Tongue (tissue), 2 donors: ENCODE data around the gene CHTOP. TPM values are rescaled to one million over a fixed set of nuclear protein-coding genes. Genes with fewer than 3 reads are reported as not detected.
A peak's percentile ranks its signal among the peaks of the same experiment; 100 is the strongest.
"Not testable (repeated sequence)": the region's sequence is repeated elsewhere in the genome, so short reads cannot be mapped to it uniquely, and the experiment has no call there.

Experiments
- DNase-seq: peaks from one replicate; pipeline ENCODE4 v3.0.0-alpha.2; 2015
- total RNA-seq: library from RNA; depleted of rRNA; stranded (reverse); fragments of >200 nt; gene quantifications from one replicate; pipeline ENCODE4 v1.2.3, GENCODE V29; 2014

CHTOP gene
- total RNA-seq, result 71.8 TPM

- peak; percentile 99 for DNase-seq
Measured at GRCh38 chr1:153633754-153634665, at the start of gene CHTOP. TSS of gene CHTOP (plus strand) at chr1:153634066. CDS start at chr1:153636589, 2,523 bp downstream.

GRCh38 chr1:153585006-153585405, 48.9 kb upstream of the CHTOP start:
- no peak for DNase-seq

- no peak for DNase-seq
Measured at GRCh38 chr1:153586347-153586746, 47.5 kb upstream of the CHTOP start.

- no peak for DNase-seq
Measured at GRCh38 chr1:153587314-153587713, 46.6 kb upstream of the CHTOP start.

GRCh38 chr1:153588033-153588432, 45.8 kb upstream of the CHTOP start:
- not testable (repeated sequence) for DNase-seq

GRCh38 chr1:153588482-153588881, 45.4 kb upstream of the CHTOP start:
- DNase-seq, result no peak

- DNase-seq, result no peak
Measured at GRCh38 chr1:153592748-153593147, 41.1 kb upstream of the CHTOP start.

- no peak for DNase-seq
Measured at GRCh38 chr1:153597206-153597605, 36.7 kb upstream of the CHTOP start.

GRCh38 chr1:153598309-153599172, 35.3 kb upstream of the CHTOP start:
- peak; percentile 76 for DNase-seq

GRCh38 chr1:153599847-153600246, 34.0 kb upstream of the CHTOP start:
- no peak for DNase-seq

GRCh38 chr1:153602749-153603148, 31.1 kb upstream of the CHTOP start:
- DNase-seq, result no peak

- no peak for DNase-seq
Measured at GRCh38 chr1:153606194-153606593, 27.7 kb upstream of the CHTOP start.

GRCh38 chr1:153607381-153607780, 26.5 kb upstream of the CHTOP start:
- DNase-seq, result no peak

GRCh38 chr1:153608089-153608682, 25.7 kb upstream of the CHTOP start:
- no peak for DNase-seq

- DNase-seq, result peak; percentile 41
Measured at GRCh38 chr1:153608742-153609584, 24.9 kb upstream of the CHTOP start.

GRCh38 chr1:153609585-153609907, 24.3 kb upstream of the CHTOP start:
- no peak for DNase-seq

- no peak for DNase-seq
Measured at GRCh38 chr1:153610334-153610733, 23.5 kb upstream of the CHTOP start.

- no peak for DNase-seq
Measured at GRCh38 chr1:153610811-153611301, 23.0 kb upstream of the CHTOP start.

- no peak for DNase-seq
Measured at GRCh38 chr1:153611356-153611755, 22.5 kb upstream of the CHTOP start.

GRCh38 chr1:153612111-153612754, 21.6 kb upstream of the CHTOP start:
- DNase-seq, result peak; percentile 52

- DNase-seq, result peak; percentile 79
Measured at GRCh38 chr1:153612755-153613331, 21.0 kb upstream of the CHTOP start, which contains the start of gene S100A16. TSS of gene S100A16 (minus strand) at chr1:153613137. CDS start at chr1:153608151, 4,986 bp downstream.
